Esophagus (tissue), 2 donors: ENCODE measurements around the gene CDX2. TPM values are rescaled to one million over a fixed set of nuclear protein-coding genes. Genes with fewer than 3 reads are reported as not detected.

Experiments used
- H3K27ac ChIP-seq, 2 donors: one replicate each; pipeline ENCODE4 v1.5.1; 2013; ENCODE audit warnings: low read depth in 2 of 2, mild to moderate bottlenecking in 2 of 2, inconsistent platforms in 1 of 2, low read length in 1 of 2, moderate library complexity in 1 of 2
- H3K27me3 ChIP-seq, 2 donors: one replicate each; pipeline ENCODE4 v1.6.1; 2013; ENCODE audit warnings: low read length in 2 of 2, control low read depth in 1 of 2, mild to moderate bottlenecking in 1 of 2; ENCODE audit not compliant: insufficient read depth in 2 of 2, control insufficient read depth in 1 of 2
- H3K36me3 ChIP-seq, 2 donors: one replicate each; pipeline ENCODE4 v1.6.1; 2013; ENCODE audit warnings: low read length in 1 of 2; ENCODE audit not compliant: control insufficient read depth in 2 of 2, insufficient read depth in 2 of 2
- H3K4me1 ChIP-seq, 2 donors: one replicate each; pipeline ENCODE4 v1.6.1; 2013; ENCODE audit warnings: low read length in 1 of 2; ENCODE audit not compliant: control insufficient read depth in 2 of 2, insufficient read depth in 2 of 2
- H3K4me3 ChIP-seq, 2 donors: one replicate each; pipeline ENCODE4 v1.5.1; 2013; ENCODE audit warnings: low read length in 2 of 2, mild to moderate bottlenecking in 2 of 2, low read depth in 1 of 2, moderate library complexity in 1 of 2
- H3K9me3 ChIP-seq, 2 donors: one replicate each; pipeline ENCODE4 v1.6.1; 2013; ENCODE audit warnings: mild to moderate bottlenecking in 2 of 2, low read depth in 1 of 2, low read length in 1 of 2, moderate library complexity in 1 of 2; ENCODE audit not compliant: control insufficient read depth in 2 of 2, insufficient read depth in 1 of 2
- WGBS, 2 donors: extraction: QIAGEN DNeasy Blood & Tissue Kit; methylation state at CpG; one replicate each; pipeline ENCODE4 v1.1.7; 2013; 5-methylcytosine and 5-hydroxymethylcytosine counted together
- polyA plus RNA-seq, 2 donors: library from polyadenylated mRNA; stranded (reverse); fragments of 200-250 nt; gene quantifications; one replicate each; pipeline ENCODE4 v1.2.3, GENCODE V29; 2013
- donor health status: healthy with polysubstance abuse.
- donor health status: Bipolar disorder and iron deficiency.

Gene CDX2
- polyA plus RNA-seq, 2 donors: 0.01 to 0.06 TPM

- Histone ChIP-seq H3K27me3 (peaks cover 25 to 31% of the 10 kb centered on the region in 2 donors), H3K9me3 (no peaks in the 10 kb centered on the region), H3K36me3 (no peaks in the 10 kb centered on the region), H3K4me3 (no peak overlapping the region), H3K4me1 (peaks cover 3 to 4% of the 10 kb centered on the region in 2 donors), H3K27ac (no peak overlapping the region)
- 9 to 12% methylated on average over 15 of the region's 15 CpGs for WGBS, 2 donors
Measured at GRCh38 chr13:27979765-27980279, 10.7 kb upstream of the CDX2 start.

GRCh38 chr13:27979001-27979643 lies 10.0 kb upstream of the CDX2 start:
- Histone ChIP-seq H3K36me3 (no peaks in the 10 kb centered on the region), H3K27ac (no peak overlapping the region), H3K4me1 (peaks cover 3 to 4% of the 10 kb centered on the region in 2 donors), H3K4me3 (no peak overlapping the region), H3K9me3 (no peaks in the 10 kb centered on the region), H3K27me3 (peaks cover 25 to 36% of the 10 kb centered on the region in 2 donors)
- 8 to 10% methylated on average over 15 of the region's 15 CpGs for WGBS, 2 donors

DNA sequence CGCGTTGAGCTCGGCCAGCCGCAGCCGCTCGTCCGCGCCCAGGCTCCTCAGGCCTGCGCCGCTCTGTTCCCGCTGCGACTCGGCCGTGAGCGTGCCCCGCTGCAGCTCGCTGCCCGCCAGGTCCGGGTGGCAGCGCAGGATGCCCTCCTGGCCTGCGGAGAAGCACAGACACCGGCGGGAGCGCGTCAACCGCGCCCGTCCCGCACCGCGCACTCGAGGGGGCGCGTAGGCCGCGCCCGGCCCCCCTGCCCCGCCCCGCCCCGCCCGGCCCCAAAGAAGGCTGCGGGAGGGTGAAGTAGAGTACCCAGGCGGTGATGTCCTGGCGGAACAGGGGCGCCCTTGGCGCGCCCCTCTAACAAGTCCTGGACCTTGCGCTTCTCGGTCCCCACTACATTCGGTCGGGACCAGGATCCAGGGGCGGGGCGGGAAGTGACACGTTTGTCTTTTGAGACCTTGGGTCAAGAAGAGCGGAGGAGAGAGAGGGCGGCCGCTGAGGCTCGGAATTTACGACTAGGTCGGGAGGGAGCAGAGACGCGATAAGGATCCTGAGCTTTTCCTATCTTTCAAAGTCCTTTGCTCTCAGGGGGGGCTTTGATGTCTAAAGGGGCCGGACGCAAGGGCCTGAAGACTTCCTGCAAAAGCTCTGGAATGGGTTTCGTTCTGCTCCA lies 9.3 kb upstream of the CDX2 start:
- Histone ChIP-seq H3K36me3 (no peaks in the 10 kb centered on the region), H3K4me1 (peaks cover 3 to 4% of the 10 kb centered on the region in 2 donors), H3K27ac (no peak overlapping the region), H3K9me3 (no peaks in the 10 kb centered on the region), H3K27me3 (peaks cover 28 to 38% of the 10 kb centered on the region in 2 donors), H3K4me3 (no peak overlapping the region)
- WGBS, 2 donors: 5% methylated on average over 35 to 65 of the region's 65 CpGs

DNA sequence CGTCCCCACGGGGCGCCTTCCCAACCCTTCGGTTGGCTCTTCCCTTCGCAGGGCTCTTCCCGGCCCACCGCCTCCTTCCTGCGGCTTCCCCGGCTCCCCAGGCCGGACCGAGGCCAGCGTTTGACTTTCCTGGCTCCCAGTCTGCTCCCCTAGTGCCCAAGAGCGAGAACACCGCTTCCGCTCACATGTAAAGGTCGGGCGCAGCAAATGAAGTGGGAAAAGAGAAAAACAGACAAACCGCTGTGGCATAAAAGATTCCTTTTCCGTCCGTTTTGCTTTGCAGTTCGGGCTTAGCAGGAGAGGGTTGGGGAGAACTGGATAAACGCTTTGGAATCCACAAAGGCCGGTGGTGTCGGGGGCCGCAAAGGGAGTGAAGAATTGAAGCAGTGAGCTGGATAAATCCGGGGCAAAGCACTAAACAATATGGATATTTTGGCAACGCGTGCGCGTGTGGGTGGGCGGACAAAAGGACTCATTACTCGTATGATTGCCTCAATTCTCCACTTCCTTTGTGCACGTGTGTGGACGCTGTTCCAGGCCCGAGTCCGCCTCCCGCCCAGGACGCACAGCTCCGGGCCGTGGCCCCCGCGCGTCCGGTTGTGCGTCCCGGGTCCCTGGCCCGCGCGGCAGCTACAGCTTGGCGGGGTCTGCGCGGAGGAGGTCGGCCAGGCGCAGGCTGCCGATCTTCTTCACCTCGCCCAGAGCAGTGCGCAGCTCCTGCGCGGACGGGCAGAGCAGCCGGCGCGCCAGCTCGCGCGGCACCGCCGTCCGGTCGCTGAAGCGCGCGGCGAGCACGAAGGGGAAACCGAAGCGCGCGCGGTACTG lies 8.6 kb upstream of the CDX2 start:
- Histone ChIP-seq H3K4me1 (peaks cover 3 to 4% of the 10 kb centered on the region in 2 donors), H3K27me3 (peaks cover 28 to 38% of the 10 kb centered on the region in 2 donors), H3K4me3 (no peak overlapping the region), H3K27ac (no peak overlapping the region), H3K9me3 (no peaks in the 10 kb centered on the region), H3K36me3 (no peaks in the 10 kb centered on the region)
- 2 to 4% methylated on average over 64 to 80 of the region's 80 CpGs for WGBS, 2 donors

- no peak overlapping the region for H3K4me3 ChIP-seq
- no peaks in the 10 kb centered on the region for H3K36me3 ChIP-seq
- H3K9me3 ChIP-seq: no peaks in the 10 kb centered on the region
- peaks cover 26 to 34% of the 10 kb centered on the region in 2 donors for H3K27me3 ChIP-seq
- peaks cover 3 to 4% of the 10 kb centered on the region in 2 donors for H3K4me1 ChIP-seq
- WGBS, 2 donors: 22 to 23% methylated on average over 12 of the region's 12 CpGs
- no peak overlapping the region for H3K27ac ChIP-seq
Measured at GRCh38 chr13:27976362-27977091, 7.4 kb upstream of the CDX2 start.

GRCh38 chr13:27975564-27976361 lies 6.6 kb upstream of the CDX2 start:
- Histone ChIP-seq H3K36me3 (no peaks in the 10 kb centered on the region), H3K27ac (no peak overlapping the region), H3K4me1 (peaks cover 3 to 4% of the 10 kb centered on the region in 2 donors), H3K9me3 (no peaks in the 10 kb centered on the region), H3K27me3 (peaks cover 28 to 30% of the 10 kb centered on the region in 2 donors), H3K4me3 (no peak overlapping the region)
- WGBS, 2 donors: 4 to 10% methylated on average over 45 to 51 of the region's 51 CpGs

- H3K27me3 ChIP-seq: peaks cover 30% of the 10 kb centered on the region in 2 donors
- no peaks in the 10 kb centered on the region for H3K36me3 ChIP-seq
- H3K4me1 ChIP-seq: peaks cover 3 to 4% of the 10 kb centered on the region in 2 donors
- no peak overlapping the region for H3K4me3 ChIP-seq
- no peaks in the 10 kb centered on the region for H3K9me3 ChIP-seq
- H3K27ac ChIP-seq: no peak overlapping the region
- 14 to 17% methylated on average over 7 of the region's 7 CpGs for WGBS, 2 donors
Measured at GRCh38 chr13:27973961-27974662, 5.0 kb upstream of the CDX2 start.

- no peaks in the 10 kb centered on the region for H3K9me3 ChIP-seq
- H3K27me3 ChIP-seq: peaks cover 24 to 30% of the 10 kb centered on the region in 2 donors
- no peak overlapping the region for H3K4me3 ChIP-seq
- H3K4me1 ChIP-seq: peaks cover 7 to 8% of the 10 kb centered on the region in 2 donors
- H3K36me3 ChIP-seq: no peaks in the 10 kb centered on the region
- no peak overlapping the region for H3K27ac ChIP-seq
- 40 to 41% methylated on average over 5 of the region's 5 CpGs for WGBS, 2 donors
Measured at GRCh38 chr13:27973291-27973690, 4.2 kb upstream of the CDX2 start.
